Small intestine (tissue), 7 donors: ENCODE data around the gene KLK5. TPM values are rescaled to one million over a fixed set of nuclear protein-coding genes. Genes with fewer than 3 reads are reported as not detected.

ENCODE experiments used
- DNase-seq, 2 donors: peaks; one replicate each; pipeline versions ENCODE4 v3.0.0 to v3.0.0-alpha.2; 2013
- FAIRE-seq: peaks from 2 replicates; lab custom pipeline; 2012; peaks lifted over from hg19 to GRCh38; lab: Jason Lieb, UNC
- H3K27ac ChIP-seq, 3 donors: one replicate each; pipeline ENCODE4 v1.5.1; 2013; ENCODE audit warnings: low read length in 2 of 3, mild to moderate bottlenecking in 2 of 3, control low read depth in 1 of 3, inconsistent platforms in 1 of 3, low read depth in 1 of 3, moderate library complexity in 1 of 3
- H3K27me3 ChIP-seq, 3 donors: one replicate each; pipeline ENCODE4 v1.6.1; 2013; ENCODE audit warnings: low read length in 3 of 3, inconsistent platforms in 1 of 3; ENCODE audit not compliant: control insufficient read depth in 3 of 3, insufficient read depth in 3 of 3
- H3K36me3 ChIP-seq, 3 donors: one replicate each; pipeline ENCODE4 v1.6.1; 2013; ENCODE audit warnings: low read length in 3 of 3, inconsistent platforms in 1 of 3, low read depth in 1 of 3, mild to moderate bottlenecking in 1 of 3, moderate library complexity in 1 of 3; ENCODE audit not compliant: control insufficient read depth in 3 of 3, insufficient read depth in 2 of 3
- H3K4me1 ChIP-seq, 3 donors: one replicate each; pipeline ENCODE4 v1.6.1; 2013; ENCODE audit warnings: low read length in 2 of 3, inconsistent platforms in 1 of 3, low read depth in 1 of 3, mild to moderate bottlenecking in 1 of 3, moderate library complexity in 1 of 3; ENCODE audit not compliant: control insufficient read depth in 3 of 3, insufficient read depth in 2 of 3
- H3K4me3 ChIP-seq, 3 donors: one replicate each; pipeline ENCODE4 v1.5.1; 2013; ENCODE audit warnings: low read length in 3 of 3, control low read depth in 1 of 3, inconsistent platforms in 1 of 3, low read depth in 1 of 3, mild to moderate bottlenecking in 1 of 3, moderate library complexity in 1 of 3
- H3K9me3 ChIP-seq, 2 donors: one replicate each; pipeline ENCODE4 v1.6.1; 2013; ENCODE audit warnings: low read depth in 1 of 2, low read length in 1 of 2; ENCODE audit not compliant: control insufficient read depth in 2 of 2, insufficient read depth in 1 of 2
- WGBS, 3 donors: extraction: QIAGEN DNeasy Blood & Tissue Kit; methylation state at CpG; one replicate each; pipeline ENCODE4 v1.1.7; 2013; 5-methylcytosine and 5-hydroxymethylcytosine counted together
- polyA plus RNA-seq, 4 donors: library from polyadenylated mRNA; stranded (reverse) in 3 of 4; unstranded in 1 of 4; fragments of 200-250 nt in 3 of 4; fragments of 120-200 nt in 1 of 4; gene quantifications; one replicate each; pipeline versions ENCODE4 v1.2.1 to v1.2.3, GENCODE V29; 2013
- donor health status: healthy with polysubstance abuse.
- donor health status: control.
- donor health status: control.
- donor health status: Bipolar disorder and iron deficiency.
- donor health status: healthy.

Gene KLK5
- polyA plus RNA-seq, 4 donors = 0.10 TPM; not detected in 3

DNA sequence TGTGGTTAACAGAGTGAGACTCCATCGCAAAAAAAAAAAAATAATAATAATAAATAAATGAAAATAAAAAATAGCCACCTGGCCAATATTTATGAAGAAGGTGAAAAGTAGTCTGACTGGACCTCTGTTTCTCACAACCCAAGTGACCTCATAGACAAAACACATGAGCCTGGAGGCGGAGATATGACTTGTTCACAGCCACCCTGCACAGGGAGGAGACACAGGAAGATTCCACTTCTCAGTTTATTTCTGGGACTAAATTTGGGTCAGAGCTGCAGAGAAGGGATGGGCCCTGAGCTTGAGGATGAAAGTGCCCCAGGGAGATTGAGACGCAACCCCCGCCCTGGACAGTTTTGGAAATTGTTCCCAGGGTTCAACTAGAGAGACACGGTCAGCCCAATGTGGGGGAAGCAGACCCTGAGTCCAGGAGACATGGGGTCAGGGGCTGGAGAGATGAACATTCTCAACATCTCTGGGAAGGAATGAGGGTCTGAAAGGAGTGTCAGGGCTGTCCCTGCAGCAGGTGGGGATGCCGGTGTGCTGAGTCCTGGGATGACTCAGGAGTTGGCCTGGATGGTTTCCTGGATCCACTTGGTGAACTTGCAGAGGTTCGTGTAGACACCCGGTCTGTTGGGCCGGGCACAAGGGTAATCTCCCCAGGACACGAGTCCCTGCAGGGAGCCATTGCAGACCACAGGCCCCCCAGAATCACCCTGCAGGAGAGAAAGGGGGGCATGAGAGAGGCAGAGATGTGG, 9.6 kb downstream of the KLK5 start:
- FAIRE-seq = no peak

DNA sequence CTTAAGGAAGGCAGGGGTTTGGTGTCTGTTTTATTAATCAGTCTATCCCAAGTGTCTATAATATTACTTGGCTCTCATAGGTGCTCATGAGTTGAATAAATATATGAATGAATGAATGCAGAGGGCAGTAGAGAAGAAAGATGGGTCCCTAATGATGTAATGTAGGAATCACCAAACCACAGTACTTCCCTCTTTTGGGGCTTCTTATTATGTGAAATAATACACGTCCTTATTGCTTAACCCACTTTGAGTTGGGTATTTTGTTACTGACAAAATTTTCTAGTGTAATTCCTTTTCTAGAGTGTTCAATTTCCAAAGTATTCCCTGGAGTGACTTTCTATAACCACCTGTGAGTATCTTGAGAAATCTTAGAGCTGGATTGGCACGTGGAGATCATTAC, 13.2 kb downstream of the KLK5 start:
- Histone ChIP-seq H3K9me3 (peaks cover 0 to 4% of the 10 kb centered on the region in 2 donors), H3K27ac (no peak overlapping the region), H3K4me1 (no peaks in the 10 kb centered on the region), H3K36me3 (no peaks in the 10 kb centered on the region), H3K4me3 (no peak overlapping the region), H3K27me3 (peaks cover 0 to 2% (median 0%) of the 10 kb centered on the region in 3 donors)
- DNase-seq (no peak), FAIRE-seq (no peak)
- 75 to 85% (median 80%) methylated on average over 2 of the region's 2 CpGs for WGBS, 3 donors

More for the DNA sequence above, 9.6 kb downstream of the KLK5 start:
- Histone ChIP-seq H3K27me3 (peaks cover 0 to 2% (median 0%) of the 10 kb centered on the region in 3 donors), H3K4me3 (no peak overlapping the region), H3K27ac (no peak overlapping the region), H3K9me3 (peaks cover 0 to 4% of the 10 kb centered on the region in 2 donors), H3K4me1 (no peaks in the 10 kb centered on the region), H3K36me3 (no peaks in the 10 kb centered on the region)
- 76 to 81% (median 77%) methylated on average over 10 of the region's 10 CpGs for WGBS, 3 donors
- no peak for DNase-seq

DNA sequence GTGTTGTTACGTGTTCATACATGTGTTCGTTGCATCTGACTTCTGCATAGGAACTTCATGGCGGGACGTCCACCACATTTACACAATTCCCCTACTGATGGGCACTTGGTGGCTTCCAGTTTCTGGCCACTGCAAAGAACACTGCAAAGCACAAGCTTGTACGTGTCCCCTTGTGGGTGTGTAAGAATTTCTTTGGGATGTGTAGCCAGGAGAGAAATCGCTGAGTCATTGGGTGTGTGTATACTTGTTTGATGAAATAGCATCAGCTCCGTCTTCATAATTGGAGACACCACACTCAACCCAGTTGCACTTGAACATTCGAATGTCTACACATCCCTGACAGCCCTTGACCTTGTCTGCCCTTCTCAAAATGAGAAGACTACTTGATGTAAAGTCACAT, 19.2 kb downstream of the KLK5 start:
- no peaks in the 10 kb centered on the region for H3K4me1 ChIP-seq
- no peaks in the 10 kb centered on the region for H3K36me3 ChIP-seq
- peaks cover 0 to 2% (median 0%) of the 10 kb centered on the region in 3 donors for H3K27me3 ChIP-seq
- WGBS, 3 donors = 65 to 77% (median 70%) methylated on average over 8 of the region's 8 CpGs
- H3K27ac ChIP-seq = no peak overlapping the region
- H3K4me3 ChIP-seq = no peak overlapping the region
- no peaks in the 10 kb centered on the region for H3K9me3 ChIP-seq
- FAIRE-seq (no peak), DNase-seq (no peak)

DNA sequence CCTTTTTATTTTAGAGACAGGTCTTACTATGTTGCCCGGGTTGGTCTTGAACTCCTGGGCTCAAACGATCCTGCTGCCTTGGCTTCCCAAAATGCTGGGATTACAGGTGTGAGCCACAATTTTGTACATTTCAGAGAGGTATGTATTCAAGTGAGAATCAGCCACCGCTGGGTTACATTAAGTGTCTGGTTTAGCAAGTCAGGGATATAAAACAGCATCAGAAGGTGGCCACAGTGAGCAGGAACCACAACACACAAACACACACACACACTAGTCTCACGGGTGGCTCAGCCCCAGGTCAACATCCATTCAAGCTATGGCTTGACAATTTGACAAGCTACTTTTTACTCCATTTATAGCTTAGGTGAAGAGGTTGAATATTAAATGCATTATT, 20.2 kb downstream of the KLK5 start:
- H3K9me3 ChIP-seq = no peaks in the 10 kb centered on the region
- no peak for FAIRE-seq

DNA sequence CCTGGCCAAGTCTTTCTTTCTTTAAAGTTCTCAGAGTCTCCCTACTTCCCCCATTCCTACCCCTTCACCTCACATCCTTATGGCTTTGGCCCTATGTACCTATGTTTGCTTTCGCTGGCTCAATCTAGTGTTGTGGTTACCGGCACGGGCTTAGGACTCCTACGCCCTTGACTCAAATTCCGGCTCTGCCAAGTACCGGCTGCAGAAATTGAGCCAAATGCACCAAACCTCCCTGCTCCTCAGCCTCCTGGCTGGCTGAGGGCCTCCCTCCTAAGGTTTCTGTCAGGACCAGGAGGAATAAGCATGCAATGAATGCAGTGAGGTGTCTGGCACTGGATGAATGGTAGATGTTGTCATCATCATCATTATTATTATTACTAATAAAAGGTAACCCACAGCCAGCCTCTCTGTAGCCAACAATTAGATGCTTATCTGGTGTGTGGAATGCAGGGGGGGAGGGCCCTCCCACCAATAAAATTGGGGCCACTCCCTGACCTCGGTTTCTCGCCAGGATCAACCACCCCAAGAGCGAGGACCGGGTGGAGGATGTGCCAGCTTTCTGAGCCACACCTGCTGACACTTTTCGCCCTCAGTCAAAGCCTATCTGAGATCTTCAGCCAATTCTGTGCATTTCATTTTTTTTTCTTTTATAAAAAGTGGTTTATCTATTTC, 20.7 kb downstream of the KLK5 start:
- DNase-seq = no peak

More for the DNA sequence above, 20.2 kb downstream of the KLK5 start:
- Histone ChIP-seq H3K27ac (no peak overlapping the region), H3K4me1 (no peaks in the 10 kb centered on the region), H3K36me3 (no peaks in the 10 kb centered on the region), H3K4me3 (no peak overlapping the region), H3K27me3 (peaks cover 0 to 2% (median 0%) of the 10 kb centered on the region in 3 donors)
- 46 to 70% (median 53%) methylated on average over 4 of the region's 4 CpGs for WGBS, 3 donors
- no peak for DNase-seq

DNA sequence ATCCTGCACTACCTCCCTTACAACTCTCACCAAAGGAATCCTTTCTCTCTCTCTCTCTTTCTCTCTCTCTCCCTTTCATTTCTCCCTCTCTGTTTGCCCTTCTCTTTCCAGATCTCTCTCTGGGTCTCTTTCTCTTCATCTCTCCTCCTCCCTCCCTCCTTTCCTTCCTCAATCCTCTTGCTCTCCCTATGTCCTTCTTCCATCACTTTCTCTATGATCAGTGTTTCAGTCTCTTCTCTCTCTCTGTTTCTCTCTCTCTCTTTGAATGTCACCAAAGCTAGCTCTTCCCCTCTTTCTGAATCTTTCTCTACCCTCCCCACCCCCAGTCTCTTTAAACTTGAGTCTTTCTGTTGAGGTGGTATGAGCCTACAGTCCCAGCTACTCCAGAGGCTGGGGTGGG, 21.8 kb downstream of the KLK5 start:
- H3K4me3 ChIP-seq = no peak overlapping the region
- FAIRE-seq = no peak
- H3K4me1 ChIP-seq = no peaks in the 10 kb centered on the region
- no peak overlapping the region for H3K27ac ChIP-seq
- no peak for DNase-seq
- peaks cover 0 to 2% (median 0%) of the 10 kb centered on the region in 3 donors for H3K27me3 ChIP-seq
- H3K36me3 ChIP-seq = no peaks in the 10 kb centered on the region
- no peaks in the 10 kb centered on the region for H3K9me3 ChIP-seq

More for the DNA sequence above, 20.7 kb downstream of the KLK5 start:
- no peak overlapping the region for H3K4me3 ChIP-seq
- FAIRE-seq = no peak
- H3K4me1 ChIP-seq = no peaks in the 10 kb centered on the region
- no peak overlapping the region for H3K27ac ChIP-seq
- no peaks in the 10 kb centered on the region for H3K36me3 ChIP-seq
- 47 to 81% (median 65%) methylated on average over 11 of the region's 11 CpGs for WGBS, 3 donors
- H3K9me3 ChIP-seq = no peaks in the 10 kb centered on the region
- peaks cover 0 to 2% (median 0%) of the 10 kb centered on the region in 3 donors for H3K27me3 ChIP-seq

DNA sequence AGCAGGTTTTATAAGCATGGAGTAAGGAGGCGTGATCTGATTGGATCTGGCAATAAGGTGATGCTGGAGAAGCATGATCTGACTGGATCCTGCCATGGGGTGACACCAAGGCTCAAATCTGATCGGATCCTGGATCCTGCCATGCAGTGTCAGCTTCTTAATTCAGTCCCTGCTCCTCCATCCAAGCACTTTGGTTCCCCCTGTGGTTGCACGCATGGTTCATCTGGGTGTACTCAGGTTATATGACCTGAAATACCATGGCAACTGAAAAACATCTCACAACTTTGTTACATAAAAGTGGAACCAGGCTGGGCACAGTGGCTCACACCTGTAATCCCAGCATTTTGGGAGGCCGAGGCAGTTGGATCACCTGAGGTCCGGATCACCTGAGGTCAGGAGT, 24.0 kb downstream of the KLK5 start:
- WGBS, 3 donors = 34 to 82% (median 53%) methylated on average over 5 of the region's 5 CpGs
- Histone ChIP-seq H3K9me3 (no peaks in the 10 kb centered on the region), H3K36me3 (no peaks in the 10 kb centered on the region), H3K4me1 (no peaks in the 10 kb centered on the region), H3K27ac (no peak overlapping the region), H3K4me3 (no peak overlapping the region), H3K27me3 (peaks cover 0 to 2% (median 0%) of the 10 kb centered on the region in 3 donors)
- no peak for DNase-seq
- FAIRE-seq = no peak

DNA sequence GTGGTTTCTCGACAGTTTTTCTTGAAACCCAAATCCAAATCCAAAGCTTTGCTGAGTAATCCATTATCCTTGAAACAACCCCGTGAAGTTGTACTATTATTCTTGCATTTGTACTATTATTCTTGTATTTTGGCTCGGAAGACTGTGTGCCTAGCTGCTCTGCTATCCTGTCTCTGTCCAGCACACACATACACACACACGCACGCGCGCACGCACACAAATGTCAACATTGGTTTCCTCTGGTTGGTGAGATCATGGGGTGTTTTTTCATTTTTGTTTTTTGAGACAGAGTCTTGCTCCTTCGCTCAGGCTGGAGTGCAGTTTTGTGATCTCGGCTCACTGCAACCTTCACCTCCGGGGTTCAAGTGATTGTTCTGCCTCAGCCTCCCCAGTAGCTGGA, 26.7 kb downstream of the KLK5 start:
- Histone ChIP-seq H3K27ac (no peak overlapping the region), H3K9me3 (no peaks in the 10 kb centered on the region), H3K27me3 (peaks cover 0 to 3% (median 0%) of the 10 kb centered on the region in 3 donors), H3K36me3 (no peaks in the 10 kb centered on the region), H3K4me1 (no peaks in the 10 kb centered on the region), H3K4me3 (no peak overlapping the region)
- FAIRE-seq (no peak), DNase-seq (no peak)
- 78 to 82% (median 80%) methylated on average over 11 of the region's 11 CpGs for WGBS, 3 donors
